ENCODE results near the gene OR2H1.

Gene OR2H1

GRCh38 chr6:29491574-29491973, 34.6 kb downstream of the OR2H1 start:
- no peak for TF ChIP-seq CTCF (conservative IDR thresholded peaks at IDR 0.05)
- H3K27ac ChIP-seq: no peak overlapping the region

- H3K27ac ChIP-seq: no peak overlapping the region
- no peak for TF ChIP-seq CTCF (conservative IDR thresholded peaks at IDR 0.05)
These were observed 36.3 kb downstream of the OR2H1 start for GRCh38 chr6:29493261-29493660.

- no peak overlapping the region for H3K27ac ChIP-seq
- TF ChIP-seq CTCF (conservative IDR thresholded peaks at IDR 0.05): no peak
These were observed 37.2 kb downstream of the OR2H1 start for GRCh38 chr6:29494131-29494530.

GRCh38 chr6:29495571-29495970, 38.6 kb downstream of the OR2H1 start:
- TF ChIP-seq CTCF (conservative IDR thresholded peaks at IDR 0.05): no peak
- no peak overlapping the region for H3K27ac ChIP-seq

- no peak overlapping the region for H3K27ac ChIP-seq
- TF ChIP-seq CTCF (conservative IDR thresholded peaks at IDR 0.05): no peak
These were observed 40.0 kb downstream of the OR2H1 start for GRCh38 chr6:29496961-29497360.

GRCh38 chr6:29499704-29500103, 42.7 kb downstream of the OR2H1 start:
- no peak overlapping the region for H3K27ac ChIP-seq
- TF ChIP-seq CTCF (conservative IDR thresholded peaks at IDR 0.05): no peak

- TF ChIP-seq CTCF (conservative IDR thresholded peaks at IDR 0.05): no peak
- no peak overlapping the region for H3K27ac ChIP-seq
These were observed 43.6 kb downstream of the OR2H1 start for GRCh38 chr6:29500594-29500993.

GRCh38 chr6:29501106-29501505, 44.2 kb downstream of the OR2H1 start:
- TF ChIP-seq CTCF (conservative IDR thresholded peaks at IDR 0.05): no peak
- H3K27ac ChIP-seq: no peak overlapping the region
